Trophoblast cell (in vitro differentiated cells and primary cell): ENCODE measurements around the gene FANCD2OS.

Source experiments
- DNase-seq, 2 donors: peaks; one replicate each; pipeline ENCODE4 v3.0.0-alpha.2; 2016
- H2AFZ ChIP-seq: 2 replicates; pipeline ENCODE4 v1.6.1; 2013; ENCODE audit warnings: low read length, moderate library complexity, mild to moderate bottlenecking; ENCODE audit not compliant: insufficient read depth, poor library complexity
- H2AK5ac ChIP-seq: 2 replicates; pipeline ENCODE4 v1.6.1; 2013; ENCODE audit warnings: mild to moderate bottlenecking, low read length
- H2BK120ac ChIP-seq: 2 replicates; pipeline ENCODE4 v1.6.1; 2013; ENCODE audit warnings: low read length, mild to moderate bottlenecking, moderate library complexity; ENCODE audit not compliant: insufficient read depth, poor library complexity
- H2BK12ac ChIP-seq: 2 replicates; pipeline ENCODE4 v1.6.1; 2013; ENCODE audit warnings: mild to moderate bottlenecking, low read length, moderate library complexity
- H2BK5ac ChIP-seq: 2 replicates; pipeline ENCODE4 v1.6.1; 2013; ENCODE audit warnings: low read length, low read depth, moderate library complexity, mild to moderate bottlenecking; ENCODE audit not compliant: poor library complexity
- H3K14ac ChIP-seq: 2 replicates; pipeline ENCODE4 v1.6.1; 2013; ENCODE audit warnings: mild to moderate bottlenecking, low read length
- H3K18ac ChIP-seq: 2 replicates; pipeline ENCODE4 v1.6.1; 2013; ENCODE audit warnings: mild to moderate bottlenecking, low read length
- H3K23ac ChIP-seq: 2 replicates; pipeline ENCODE4 v1.6.1; 2013; ENCODE audit warnings: low read length
- H3K27ac ChIP-seq: 2 replicates; pipeline ENCODE4 v1.5.1; 2013; ENCODE audit warnings: low read depth, mild to moderate bottlenecking, inconsistent platforms, low read length, moderate library complexity
- H3K27me3 ChIP-seq: 2 replicates; pipeline ENCODE4 v1.6.1; 2013; ENCODE audit warnings: inconsistent platforms, mild to moderate bottlenecking, low read length, moderate library complexity; ENCODE audit not compliant: insufficient read depth
- H3K36me3 ChIP-seq, 2 experiments: 1 replicate in 1 of 2; 2 replicates in 1 of 2; pipeline ENCODE4 v1.6.1; 2013; ENCODE audit warnings: low read length in 2 of 2, mild to moderate bottlenecking in 2 of 2, moderate library complexity in 1 of 2; ENCODE audit not compliant: insufficient read depth in 2 of 2, control insufficient read depth in 1 of 2
- H3K4ac ChIP-seq: 2 replicates; pipeline ENCODE4 v1.6.1; 2013; ENCODE audit warnings: low read depth, mild to moderate bottlenecking, low read length, moderate library complexity
- H3K4me1 ChIP-seq, 2 experiments: 1 replicate in 1 of 2; 2 replicates in 1 of 2; pipeline ENCODE4 v1.6.1; 2013; ENCODE audit warnings: low read length in 2 of 2, mild to moderate bottlenecking in 2 of 2, moderate library complexity in 1 of 2; ENCODE audit not compliant: insufficient read depth in 2 of 2, control insufficient read depth in 1 of 2
- H3K4me2 ChIP-seq: 2 replicates; pipeline ENCODE4 v1.6.1; 2013; ENCODE audit warnings: inconsistent platforms, mild to moderate bottlenecking, low read length, moderate library complexity
- H3K4me3 ChIP-seq: 2 replicates; pipeline ENCODE4 v1.5.1; 2013; ENCODE audit warnings: mild to moderate bottlenecking, low read depth, low read length, inconsistent platforms
- H3K79me1 ChIP-seq: one replicate; pipeline ENCODE4 v1.6.1; 2013; ENCODE audit warnings: low read length
- H3K79me2 ChIP-seq: 2 replicates; pipeline ENCODE4 v1.6.1; 2013; ENCODE audit warnings: low read length, mild to moderate bottlenecking; ENCODE audit not compliant: control insufficient read depth, insufficient read depth, poor library complexity
- H3K9ac ChIP-seq: 2 replicates; pipeline ENCODE4 v1.6.1; 2013; ENCODE audit warnings: mild to moderate bottlenecking, low read length
- H3K9me3 ChIP-seq: 2 replicates; pipeline ENCODE4 v1.6.1; 2013; ENCODE audit warnings: low read depth, mild to moderate bottlenecking, control low read depth, inconsistent platforms, low read length; ENCODE audit not compliant: insufficient read depth
- H4K12ac ChIP-seq: 2 replicates; pipeline ENCODE4 v1.6.1; 2013; ENCODE audit warnings: low read depth, mild to moderate bottlenecking, low read length, moderate library complexity
- H4K8ac ChIP-seq: 2 replicates; pipeline ENCODE4 v1.6.1; 2013; ENCODE audit warnings: low read depth, mild to moderate bottlenecking, low read length, moderate library complexity
- H4K91ac ChIP-seq: one replicate; pipeline ENCODE4 v1.6.1; 2013; ENCODE audit warnings: low read depth, mild to moderate bottlenecking, low read length, moderate library complexity
- WGBS: extraction: QIAGEN DNeasy Blood & Tissue Kit; methylation state at CpG from one replicate; pipeline ENCODE4 v1.1.7; 2013; ENCODE audit warnings: missing lambda C conversion rate; ENCODE audit not compliant: insufficient read length, insufficient coverage; ENCODE audit errors: extremely low coverage; 5-methylcytosine and 5-hydroxymethylcytosine counted together

Gene FANCD2OS

GRCh38 chr3:10154335-10155122 is 46.5 kb upstream of the FANCD2OS start:
- Histone ChIP-seq H4K8ac (no peak overlapping the region), H2BK12ac (no peak overlapping the region), H2AK5ac (no peak overlapping the region), H3K79me1 (no peaks in the 10 kb centered on the region), H3K27ac (no peak overlapping the region), H3K4me3 (no peak overlapping the region), H3K23ac (no peak overlapping the region), H3K79me2 (no peaks in the 10 kb centered on the region), H3K14ac (no peak overlapping the region), H4K12ac (no peak overlapping the region), H2BK5ac (no peak overlapping the region), H2AFZ (no peak overlapping the region), H4K91ac (no peak overlapping the region), H3K36me3 (peaks cover 17 to 27% of the 10 kb centered on the region in 2 experiments), H3K9ac (no peak overlapping the region), H3K9me3 (no peaks in the 10 kb centered on the region), H3K4ac (no peak overlapping the region), H3K18ac (no peak overlapping the region), H3K27me3 (no peaks in the 10 kb centered on the region), H2BK120ac (no peak overlapping the region), H3K4me2 (no peak overlapping the region), H3K4me1 (peaks cover 2% of the 10 kb centered on the region in 2 experiments)
- no CpG with 5 or more reads among the region's 14 CpGs for WGBS
- DNase-seq, result peak; percentile 88 to 98

DNA sequence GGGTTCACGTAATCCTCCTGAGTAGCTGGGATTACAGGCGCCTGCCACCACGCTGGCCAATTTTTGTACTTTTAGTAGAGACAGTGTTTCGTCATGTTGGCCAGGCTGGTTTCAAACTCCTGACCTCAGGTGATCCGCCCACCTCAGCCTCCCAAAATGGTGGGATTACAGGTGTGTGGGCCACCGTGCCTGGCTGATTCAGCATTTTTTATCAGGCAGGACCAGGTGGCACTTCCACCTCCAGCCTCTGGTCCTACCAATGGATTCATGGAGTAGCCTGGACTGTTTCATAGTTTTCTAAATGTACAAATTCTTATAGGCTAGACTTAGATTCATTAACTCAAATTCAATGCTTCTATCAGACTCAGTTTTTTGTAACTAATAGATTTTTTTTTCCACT is 42.9 kb upstream of the FANCD2OS start:
- Histone ChIP-seq H3K27ac (no peak overlapping the region), H3K4me3 (no peak overlapping the region), H3K27me3 (no peaks in the 10 kb centered on the region), H4K12ac (no peak overlapping the region), H3K4me1 (peaks cover 2% of the 10 kb centered on the region in 2 experiments), H3K9ac (no peak overlapping the region), H2AK5ac (no peak overlapping the region), H3K79me1 (no peaks in the 10 kb centered on the region), H3K23ac (no peak overlapping the region), H2BK120ac (no peak overlapping the region), H3K4ac (no peak overlapping the region), H4K8ac (no peak overlapping the region), H3K36me3 (peaks cover 30 to 39% of the 10 kb centered on the region in 2 experiments), H2BK12ac (no peak overlapping the region), H3K18ac (no peak overlapping the region), H3K9me3 (no peaks in the 10 kb centered on the region), H2BK5ac (no peak overlapping the region), H3K79me2 (no peaks in the 10 kb centered on the region), H2AFZ (no peak overlapping the region), H3K4me2 (no peak overlapping the region), H4K91ac (no peak overlapping the region), H3K14ac (no peak overlapping the region)
- DNase-seq, result no peak
- WGBS, result no CpG with 5 or more reads among the region's 6 CpGs

DNA sequence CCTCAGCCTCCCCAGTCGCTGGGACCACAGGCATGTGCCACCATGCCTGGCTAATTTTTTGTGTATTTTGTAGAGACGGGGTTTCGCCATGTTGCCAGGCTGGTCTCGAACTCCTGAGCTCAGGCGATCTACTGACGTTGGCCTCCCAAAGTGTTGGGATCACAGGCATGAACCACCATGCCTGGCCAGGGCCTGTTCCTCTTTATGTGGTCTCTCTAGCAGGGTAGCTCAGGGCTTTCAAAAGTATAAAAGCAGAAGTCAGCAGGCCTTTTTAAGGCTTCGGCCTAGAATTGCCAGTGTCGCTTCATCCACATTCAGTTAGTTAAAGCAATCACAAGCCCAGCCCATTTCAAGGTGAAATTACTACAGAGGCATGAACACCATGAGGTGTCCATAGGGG is 41.2 kb upstream of the FANCD2OS start:
- no peak overlapping the region for H3K23ac ChIP-seq
- peaks cover under 1% of the 10 kb centered on the region for H3K79me2 ChIP-seq
- no peak overlapping the region for H4K91ac ChIP-seq
- H3K27ac ChIP-seq, result no peak overlapping the region
- no CpG with 5 or more reads among the region's 8 CpGs for WGBS
- no peak overlapping the region for H4K12ac ChIP-seq
- H3K4me2 ChIP-seq, result no peak overlapping the region
- H3K9ac ChIP-seq, result no peak overlapping the region
- no peaks in the 10 kb centered on the region for H3K79me1 ChIP-seq
- H3K14ac ChIP-seq, result no peak overlapping the region
- no peak overlapping the region for H2AK5ac ChIP-seq
- H3K18ac ChIP-seq, result no peak overlapping the region
- no peaks in the 10 kb centered on the region for H3K27me3 ChIP-seq
- DNase-seq, result no peak
- H2BK120ac ChIP-seq, result no peak overlapping the region
- no peaks in the 10 kb centered on the region for H3K9me3 ChIP-seq
- H3K4me3 ChIP-seq, result no peak overlapping the region
- no peak overlapping the region for H4K8ac ChIP-seq
- no peak overlapping the region for H2BK12ac ChIP-seq
- H2AFZ ChIP-seq, result no peak overlapping the region
- no peak overlapping the region for H3K4ac ChIP-seq
- peaks cover 30 to 34% of the 10 kb centered on the region in 2 experiments for H3K36me3 ChIP-seq
- H2BK5ac ChIP-seq, result no peak overlapping the region
- H3K4me1 ChIP-seq, result no peaks in the 10 kb centered on the region

- WGBS, result no CpG with 5 or more reads among the region's 4 CpGs
- Histone ChIP-seq H2BK5ac (no peak overlapping the region), H3K27ac (no peak overlapping the region), H3K79me1 (peaks cover 9% of the 10 kb centered on the region), H3K9me3 (no peaks in the 10 kb centered on the region), H3K4me3 (no peak overlapping the region), H3K14ac (no peak overlapping the region), H3K27me3 (no peaks in the 10 kb centered on the region), H4K8ac (no peak overlapping the region), H3K18ac (no peak overlapping the region), H2BK12ac (no peak overlapping the region), H3K9ac (no peak overlapping the region), H3K4me1 (peaks cover 6 to 11% of the 10 kb centered on the region in 2 experiments), H3K79me2 (peaks cover 19% of the 10 kb centered on the region), H3K4ac (no peak overlapping the region), H2AFZ (no peak overlapping the region), H3K36me3 (peaks cover 17 to 20% of the 10 kb centered on the region in 2 experiments), H3K4me2 (no peak overlapping the region), H3K23ac (no peak overlapping the region), H2BK120ac (no peak overlapping the region), H4K91ac (no peak overlapping the region), H4K12ac (no peak overlapping the region), H2AK5ac (no peak overlapping the region)
- DNase-seq, result no peak
Measured at GRCh38 chr3:10145685-10146084, 37.6 kb upstream of the FANCD2OS start.
